Left renal pelvis (tissue), 4 donors: ENCODE data around the gene FNDC3B. TPM values are rescaled to one million over a fixed set of nuclear protein-coding genes. Genes with fewer than 3 reads are reported as not detected.

Experiments used
- DNase-seq, 4 donors: peaks; one replicate each; pipeline ENCODE4 v3.0.0-alpha.2; 2013; ENCODE audit warnings: low read depth in 4 of 4, low spot score in 3 of 4
- polyA plus RNA-seq, 4 donors: library from polyadenylated mRNA; unstranded; fragments of 120-200 nt; gene quantifications; one replicate each; pipeline ENCODE4 v1.2.1, GENCODE V29; 2013; ENCODE audit not compliant: insufficient read length in 4 of 4

FNDC3B gene
- polyA plus RNA-seq, 4 donors: 53.4 to 72.8 (median 68.4) TPM

DNA sequence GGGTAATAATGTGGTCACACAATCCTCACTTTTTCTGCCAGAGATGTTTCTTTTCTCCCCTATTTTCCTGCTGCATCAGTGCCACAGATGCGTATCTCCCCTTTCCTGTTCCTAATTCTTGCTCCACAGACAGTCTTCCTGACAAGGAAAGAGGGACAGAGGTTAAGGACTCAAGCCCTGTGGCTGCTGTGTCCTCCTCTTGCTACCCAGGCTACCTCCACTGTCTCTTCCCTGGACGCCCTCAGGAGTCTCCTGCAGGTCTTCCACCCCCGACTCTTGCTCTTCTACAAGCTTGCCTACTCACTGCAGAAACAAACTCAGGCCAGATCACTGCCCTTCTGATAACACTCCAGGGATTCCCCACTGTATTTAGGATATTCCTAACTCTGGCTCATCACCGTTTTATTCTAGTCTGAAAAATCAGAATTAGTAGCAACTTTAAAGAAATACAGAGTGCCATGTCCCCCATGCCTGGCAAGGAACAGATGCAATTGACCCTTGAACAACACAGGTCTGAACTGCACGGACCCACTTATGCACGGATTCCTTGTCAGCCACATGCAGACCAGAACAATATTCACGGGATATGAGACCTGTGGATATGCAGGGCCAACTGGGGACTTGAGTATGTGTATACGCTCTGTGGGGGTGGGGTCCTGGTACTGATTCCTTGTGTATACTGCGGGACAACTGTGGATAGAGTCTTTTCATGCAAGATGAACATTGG, 257.0 kb downstream of the FNDC3B start:
- DNase-seq: no peak

DNA sequence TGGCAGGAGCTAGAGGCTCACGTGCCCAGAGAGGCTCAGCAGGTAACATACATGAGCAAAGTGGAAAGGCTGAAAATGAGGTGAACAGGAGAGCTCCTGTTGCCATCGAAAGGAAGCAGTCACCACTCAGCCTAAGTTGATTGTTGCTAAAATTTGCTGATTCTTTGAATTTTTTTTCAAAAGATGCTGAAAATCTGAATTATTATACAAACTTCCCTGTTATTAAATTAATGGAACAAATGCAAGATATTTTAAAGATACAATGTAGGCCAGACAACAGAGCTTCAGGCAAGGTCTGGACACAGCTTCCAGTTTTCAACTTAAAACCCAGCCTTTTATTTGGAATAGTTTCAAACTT, 257.6 kb downstream of the FNDC3B start:
- DNase-seq: no peak

DNA sequence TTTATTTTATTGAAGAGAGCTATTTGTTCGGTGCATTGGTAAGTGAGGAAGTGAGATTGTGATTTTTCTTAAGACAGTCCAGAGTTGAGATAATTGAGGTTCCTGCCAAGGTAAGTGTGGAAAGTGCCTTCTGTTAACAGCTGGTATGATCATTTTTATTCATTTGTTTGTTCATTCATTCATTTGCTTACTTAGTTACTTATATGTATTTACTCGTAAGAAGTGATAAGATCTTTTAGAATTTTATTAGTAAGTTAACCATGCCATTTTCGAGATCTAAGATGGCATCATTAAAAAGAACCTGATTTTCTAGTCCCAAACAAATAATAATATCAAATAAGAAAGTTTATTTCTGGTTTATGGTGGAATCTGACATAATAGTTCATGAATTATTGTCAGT, 258.9 kb downstream of the FNDC3B start:
- DNase-seq: no peak

DNA sequence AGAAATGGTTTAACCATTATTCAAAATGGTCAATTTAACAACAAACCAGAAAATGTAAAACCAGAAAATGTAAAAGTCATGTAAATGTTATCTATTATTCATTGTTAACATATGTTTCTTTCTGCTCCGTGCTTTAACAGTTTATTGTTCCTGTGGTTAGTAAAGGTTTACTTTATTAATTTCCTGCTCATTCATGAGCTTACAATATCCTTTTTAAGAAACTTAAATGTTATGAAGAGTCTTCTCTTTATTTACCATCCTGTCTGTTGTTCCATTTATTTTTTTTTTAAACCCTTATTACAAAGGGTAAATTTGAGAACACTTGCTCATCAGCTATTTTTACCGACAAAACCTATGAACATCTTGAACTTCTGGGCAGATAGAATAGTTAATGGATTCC, 260.8 kb downstream of the FNDC3B start:
- DNase-seq: no peak

DNA sequence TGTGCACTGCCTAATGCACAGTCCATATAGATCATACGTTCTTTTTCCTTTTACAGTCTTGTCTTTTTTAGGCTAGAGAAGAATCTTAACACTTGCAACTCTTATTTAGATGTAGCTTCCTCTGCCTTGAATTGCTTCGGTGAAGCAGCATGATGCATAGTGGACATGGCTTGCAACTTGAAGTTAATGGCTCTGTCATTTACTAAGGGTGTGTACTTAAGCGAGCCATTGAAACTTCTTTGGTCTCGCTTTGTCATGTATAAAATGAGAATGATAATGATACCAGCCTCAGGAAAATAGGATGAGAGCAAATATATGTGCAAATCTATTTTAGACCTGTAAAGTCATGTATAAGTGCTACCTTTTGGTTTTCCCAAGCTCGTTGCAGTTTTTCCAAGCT, 261.5 kb downstream of the FNDC3B start:
- DNase-seq: no peak

DNA sequence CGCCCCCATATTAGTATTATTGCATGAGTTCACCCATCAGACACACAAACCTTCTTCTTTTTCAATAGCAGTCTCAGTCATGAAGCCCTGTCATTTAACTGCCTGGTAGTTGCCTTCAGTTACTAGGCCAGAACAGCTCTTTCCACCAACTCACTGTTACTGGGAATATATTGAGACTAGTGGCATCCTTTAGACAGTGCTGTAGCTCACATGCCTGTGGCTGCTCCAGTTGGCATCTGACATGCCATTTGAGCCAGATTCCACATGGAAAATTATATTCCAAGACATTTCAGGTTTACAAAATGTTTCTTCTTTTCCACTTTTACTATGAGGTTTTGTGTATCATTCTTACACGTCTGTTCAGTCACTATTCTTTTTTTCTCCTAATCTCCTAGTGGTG, 262.8 kb downstream of the FNDC3B start:
- DNase-seq: no peak

DNA sequence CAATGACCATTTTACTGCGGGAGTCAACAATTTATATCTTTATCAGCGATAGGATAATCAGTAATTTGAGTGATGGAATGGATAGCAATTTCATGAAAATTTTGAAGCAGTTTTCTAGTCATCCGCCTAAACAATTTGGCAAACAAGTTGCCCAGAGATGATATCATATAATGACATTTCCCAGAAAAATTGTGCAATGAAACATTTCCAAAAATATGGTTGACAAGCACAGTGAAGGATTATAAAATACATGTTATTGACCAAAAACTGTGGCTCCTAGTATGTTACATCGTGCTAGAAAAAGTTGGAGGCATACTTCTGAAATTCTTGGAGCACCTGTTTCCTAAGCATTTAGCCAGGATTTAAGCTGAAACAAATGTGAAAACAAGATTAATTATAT, 263.8 kb downstream of the FNDC3B start:
- no peak for DNase-seq

DNA sequence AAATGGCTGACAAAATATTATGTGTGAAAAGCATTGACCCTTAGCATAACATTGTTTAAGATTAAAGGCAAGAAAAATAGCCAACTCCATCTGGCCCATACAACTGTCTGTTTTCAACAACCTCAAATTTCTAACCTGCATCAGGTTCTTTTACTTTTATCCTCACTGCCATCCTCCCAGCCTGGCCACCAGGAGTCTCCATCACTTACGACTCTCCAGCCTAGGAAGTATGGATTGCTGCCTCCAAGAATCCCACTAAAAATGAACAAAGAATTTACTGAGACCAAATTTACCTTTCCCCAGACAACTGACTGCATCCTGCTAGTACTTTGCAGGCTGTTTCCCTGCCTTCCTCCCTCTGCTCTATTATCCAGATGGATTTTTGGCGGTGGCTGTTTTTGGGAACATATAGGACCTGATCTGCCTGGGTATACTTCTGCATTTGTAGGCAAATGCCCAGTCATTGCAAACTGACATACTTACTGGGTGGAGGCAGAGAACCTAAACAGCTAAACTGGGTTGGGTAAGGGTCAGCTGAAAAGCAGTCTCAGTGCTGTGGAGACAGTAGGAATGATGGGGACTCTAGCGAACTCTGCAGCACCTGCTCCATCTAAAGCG, 264.7 kb downstream of the FNDC3B start:
- no peak for DNase-seq

DNA sequence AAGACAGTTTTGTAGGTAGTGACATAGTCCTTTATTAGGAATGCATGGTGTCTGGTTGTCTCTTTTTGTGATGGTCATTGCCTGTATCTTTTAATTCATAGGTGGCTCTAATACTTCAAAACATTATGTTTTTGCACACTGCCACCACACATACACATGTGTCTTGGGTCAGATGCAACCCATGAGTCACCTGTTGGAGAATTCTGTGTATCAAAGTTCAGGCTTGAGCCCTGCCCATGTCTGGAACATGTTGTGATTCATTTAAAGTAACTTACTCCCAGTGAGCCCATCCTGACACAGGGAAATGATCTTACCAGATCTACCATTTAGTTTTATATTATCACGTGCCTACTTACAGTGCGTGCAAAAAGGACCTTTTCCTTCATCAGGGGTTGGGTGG, 266.2 kb downstream of the FNDC3B start:
- DNase-seq: no peak

DNA sequence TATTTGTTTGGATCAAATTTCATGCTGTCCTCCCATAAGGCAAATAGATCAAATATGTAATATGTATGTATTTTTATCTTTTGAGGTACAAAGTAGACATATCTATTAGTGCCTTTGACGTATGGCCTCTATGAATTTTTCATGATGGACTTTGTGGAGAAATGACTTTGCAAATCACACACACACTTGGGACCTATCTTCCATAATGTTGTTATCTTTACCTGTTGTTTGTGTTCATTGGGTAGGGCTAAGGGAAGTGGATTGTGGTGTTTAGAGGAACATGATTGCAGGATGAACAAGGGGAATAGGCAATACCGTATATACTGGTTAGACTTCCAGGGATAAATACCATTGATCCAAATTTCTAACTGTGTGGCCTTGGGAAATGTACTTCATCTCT, 266.6 kb downstream of the FNDC3B start:
- no peak for DNase-seq

DNA sequence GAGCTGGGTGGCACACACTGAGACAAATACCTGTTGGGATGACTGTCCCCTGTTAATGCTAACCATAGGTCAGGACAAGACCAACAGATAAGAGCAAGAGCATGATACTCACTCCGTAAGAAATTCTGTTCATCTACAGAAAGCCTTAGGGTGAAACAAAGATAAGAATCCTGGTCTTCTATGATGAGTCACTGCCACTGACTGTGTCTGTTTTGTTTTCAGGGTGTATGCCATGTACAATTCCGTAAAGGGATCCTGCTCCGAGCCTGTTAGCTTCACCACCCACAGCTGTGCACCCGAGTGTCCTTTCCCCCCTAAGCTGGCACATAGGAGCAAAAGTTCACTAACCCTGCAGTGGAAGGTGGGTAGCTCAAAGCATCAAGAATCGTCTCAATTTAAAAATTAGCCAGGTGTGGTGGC, 267.8 kb downstream of the FNDC3B start:
- DNase-seq: no peak

DNA sequence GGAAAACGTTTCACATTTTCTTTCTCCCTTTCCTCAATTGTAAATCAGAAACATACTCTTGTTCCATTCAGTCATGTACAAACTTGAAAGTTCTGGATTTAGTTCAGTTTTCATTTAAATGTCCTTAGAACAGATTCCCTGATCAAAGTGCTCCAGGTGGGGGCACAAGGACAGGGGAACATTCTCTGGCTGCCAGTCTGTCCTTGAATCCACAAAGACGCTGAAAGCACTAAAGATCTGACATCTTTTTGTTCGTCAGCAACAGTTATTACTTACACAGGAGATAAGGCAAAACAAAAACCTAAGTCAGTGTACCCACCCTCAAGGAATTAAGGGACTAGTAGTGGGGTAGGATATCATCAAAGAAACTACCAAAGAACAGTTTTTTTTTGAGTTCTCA, 269.7 kb downstream of the FNDC3B start:
- DNase-seq: no peak

DNA sequence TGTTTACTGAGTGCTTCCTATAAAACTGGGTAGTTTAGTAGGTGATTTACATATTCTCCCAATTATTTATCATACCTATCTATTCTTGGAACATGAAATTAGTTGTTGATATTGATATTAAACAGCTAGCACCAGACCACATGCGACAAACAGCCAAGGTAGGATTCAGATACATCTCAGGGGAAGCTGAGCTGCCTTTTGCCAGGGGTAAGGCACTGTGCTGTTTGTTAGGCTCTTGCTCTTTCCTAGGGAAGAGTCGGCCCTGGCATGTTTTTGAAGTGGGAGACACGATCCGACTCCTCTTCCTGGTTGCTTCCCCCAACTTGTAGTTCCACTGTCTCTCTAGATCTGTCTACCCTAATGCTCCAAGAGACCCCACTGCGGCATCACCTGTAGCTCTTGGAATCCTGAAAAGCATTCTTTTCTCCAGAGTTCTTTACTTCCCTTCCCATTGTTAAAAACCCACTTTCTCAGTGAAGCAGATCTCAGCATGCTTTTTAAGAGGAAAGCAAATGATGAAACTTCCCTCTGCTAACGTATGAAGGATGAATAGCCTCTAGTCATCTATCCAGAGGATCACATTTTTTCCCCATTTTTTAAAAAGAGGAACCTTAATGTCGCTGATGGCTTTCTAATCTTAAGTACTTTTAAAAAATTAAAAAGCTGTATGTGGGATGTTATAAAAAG, 270.5 kb downstream of the FNDC3B start:
- DNase-seq: no peak

DNA sequence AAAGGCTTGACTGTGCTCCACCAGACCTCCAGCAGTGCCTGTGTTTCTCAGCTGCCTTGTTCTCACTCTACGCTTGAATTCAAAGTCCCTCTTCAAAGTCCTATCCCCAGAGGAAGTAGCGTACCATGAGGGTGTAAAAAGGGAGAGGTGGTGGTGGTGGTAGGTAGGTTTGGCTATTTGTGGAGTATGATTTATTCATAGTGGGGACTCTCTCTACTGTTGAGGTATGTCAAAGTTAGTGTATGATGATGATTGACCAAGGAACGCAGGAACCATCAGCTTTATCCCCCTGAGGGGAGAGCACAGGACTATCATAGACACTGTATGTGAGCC, 271.0 kb downstream of the FNDC3B start:
- DNase-seq: no peak

DNA sequence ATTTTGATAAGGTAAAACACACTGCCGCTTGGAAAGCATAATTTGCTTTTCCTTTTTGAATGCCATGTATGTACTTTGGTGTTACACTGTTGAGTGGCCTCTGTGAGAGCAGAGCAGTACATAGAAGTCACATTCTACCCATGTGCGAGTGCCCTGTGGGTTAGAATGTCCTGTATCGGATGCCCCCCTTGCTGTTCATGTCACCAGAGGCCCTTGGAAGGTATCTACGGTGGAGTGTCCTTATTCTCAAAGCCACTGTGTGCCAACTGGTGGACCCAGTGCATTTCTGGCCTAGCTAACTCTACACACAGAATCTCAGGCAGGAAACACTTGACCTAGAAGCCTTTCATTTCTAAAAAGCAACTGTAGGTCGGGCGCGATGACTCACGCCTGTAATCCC, 271.8 kb downstream of the FNDC3B start:
- no peak for DNase-seq

DNA sequence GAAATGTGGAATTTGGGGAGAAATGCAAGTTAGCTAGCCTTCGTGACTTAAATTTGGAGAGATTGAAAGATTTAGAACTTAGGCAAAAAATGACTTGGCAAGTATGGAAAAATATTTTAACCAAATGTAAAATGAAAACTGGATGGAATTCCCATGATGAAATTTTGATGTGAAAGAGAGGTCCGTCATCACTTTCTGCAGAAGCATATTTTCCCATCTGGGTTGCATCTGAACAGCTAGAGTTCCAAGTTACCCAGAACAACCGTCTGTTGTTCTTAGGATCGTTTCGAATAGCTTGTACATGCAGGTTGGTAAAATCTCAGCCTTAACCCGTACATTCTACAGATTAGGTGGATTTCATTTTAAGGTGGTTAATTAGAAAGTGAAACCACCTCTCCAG, 272.6 kb downstream of the FNDC3B start:
- no peak for DNase-seq

DNA sequence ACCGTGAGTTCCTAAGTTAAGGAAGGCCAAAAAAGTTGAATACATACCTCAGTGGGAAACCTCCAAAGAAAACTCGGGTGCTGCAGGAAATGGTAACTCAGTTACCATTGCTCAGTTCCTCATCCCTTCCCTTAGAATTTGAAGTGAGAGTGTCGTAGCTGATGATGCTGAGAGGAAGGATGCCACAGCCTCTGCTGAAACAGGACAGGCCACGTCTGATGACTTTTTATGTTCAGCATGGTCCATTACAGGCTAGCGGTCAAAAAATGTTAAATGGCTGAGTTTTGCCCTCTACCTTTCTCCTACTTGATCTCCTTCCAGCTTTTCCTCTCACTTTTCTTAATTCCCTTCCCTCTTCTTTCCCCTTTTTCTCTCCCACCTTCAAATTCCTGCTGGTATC, 273.3 kb downstream of the FNDC3B start:
- no peak for DNase-seq

DNA sequence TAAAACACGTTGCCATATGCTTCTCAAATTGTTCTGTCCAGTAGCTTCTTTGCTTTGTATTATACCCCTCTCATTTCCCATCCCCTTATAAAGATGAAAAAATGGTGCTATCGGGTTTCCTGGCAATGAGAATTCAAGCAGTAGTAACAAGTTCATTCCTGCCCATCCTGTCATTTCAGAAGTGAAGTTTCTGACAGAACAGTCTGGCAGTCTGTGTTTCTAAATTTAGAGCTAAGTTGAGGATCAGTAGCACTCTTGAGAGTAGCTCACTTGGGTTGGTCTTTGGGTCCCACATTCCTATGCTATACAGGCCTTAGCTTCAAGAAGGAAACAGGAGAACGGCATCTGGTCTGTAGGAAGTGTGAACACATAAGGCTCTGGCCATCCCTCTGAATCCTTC, 274.3 kb downstream of the FNDC3B start:
- no peak for DNase-seq

DNA sequence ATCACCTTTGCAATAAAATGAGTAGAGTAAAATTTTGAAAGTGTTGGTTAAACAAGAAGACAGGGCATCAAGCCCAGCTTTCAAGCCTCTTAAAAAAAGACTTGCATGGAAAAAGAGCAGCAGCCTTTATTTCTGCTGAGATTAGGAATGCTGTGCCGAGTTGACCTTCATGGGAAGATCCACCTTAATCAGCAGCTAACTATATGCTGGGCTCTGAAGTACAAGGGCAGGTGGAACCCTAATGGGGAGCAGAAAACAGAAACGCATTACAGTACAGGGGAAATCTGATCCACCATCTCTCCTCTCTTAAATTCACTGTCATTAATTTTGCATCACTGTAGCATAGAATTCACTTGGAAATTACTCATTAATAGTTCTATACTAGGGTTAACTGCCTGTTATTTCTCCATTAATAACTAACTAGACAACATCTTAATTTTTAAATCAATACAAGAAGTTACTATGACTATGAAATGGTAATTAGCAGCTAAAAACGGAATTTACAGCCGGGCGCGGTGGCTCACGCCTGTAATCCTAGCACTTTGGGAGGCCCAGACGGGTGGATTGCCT, 275.3 kb downstream of the FNDC3B start:
- no peak for DNase-seq

DNA sequence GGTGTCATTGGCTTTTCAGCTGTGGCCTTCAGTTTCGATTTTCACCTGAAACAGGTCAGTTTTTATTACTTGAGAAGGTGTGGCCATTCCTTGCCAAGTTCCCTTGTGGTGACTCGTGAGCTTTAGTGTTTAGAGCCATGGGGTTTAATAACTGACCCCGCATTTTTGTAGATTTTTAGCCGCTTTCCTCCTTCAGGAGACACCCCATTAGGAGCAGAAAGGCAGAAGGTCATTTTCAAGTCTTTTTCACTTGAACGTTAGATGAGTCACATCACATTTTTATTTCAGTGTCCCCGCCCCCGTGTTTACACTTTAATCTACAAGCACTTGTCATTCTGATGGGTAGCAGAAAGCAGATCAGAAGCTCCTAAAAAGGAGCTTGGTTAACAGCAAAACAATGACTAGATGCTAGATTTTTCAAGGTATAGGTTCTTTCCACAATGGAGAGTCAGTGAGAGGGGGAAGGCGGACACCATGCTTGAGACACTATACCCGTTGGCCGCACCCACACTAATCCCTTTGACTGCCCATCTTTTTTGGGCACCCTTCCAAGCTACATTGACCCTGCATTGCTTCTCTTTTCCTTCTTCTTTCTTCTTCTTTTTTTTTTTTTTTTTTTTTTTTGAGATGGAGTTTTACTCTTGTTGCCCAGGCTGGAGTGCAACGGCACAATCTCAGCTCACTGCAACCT, 276.2 kb downstream of the FNDC3B start:
- DNase-seq: no peak

DNA sequence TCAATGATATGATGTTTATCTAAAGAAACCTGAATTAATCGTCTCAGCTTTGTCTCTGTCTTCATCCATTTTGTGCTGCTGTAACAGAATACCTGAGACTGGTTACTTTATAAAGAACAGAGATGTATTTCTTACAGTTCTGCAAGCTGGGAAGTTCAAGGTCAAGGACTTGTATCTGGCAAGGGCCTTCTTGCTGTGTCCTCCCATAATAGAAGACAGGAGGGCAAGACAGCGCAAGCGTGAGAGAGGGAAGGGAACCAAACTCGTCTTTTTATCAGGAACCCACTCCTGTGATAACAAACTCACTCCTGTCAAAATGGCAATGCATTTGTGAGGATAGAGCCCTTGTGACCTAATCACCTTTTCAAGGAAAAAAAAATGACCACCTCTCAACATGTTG, 277.4 kb downstream of the FNDC3B start:
- no peak for DNase-seq
